ENCODE data around the gene STARD8.

The STARD8 gene

GRCh38 chrX:68669871-68670270 is 22.4 kb downstream of the STARD8 start:
- in situ Hi-C loops (cut with MboI; ENCODE audit: low pct_unique_long_range_greater_than_20kb, low sequenced_read_pairs, unreplicated experiment): no loop called here
- no peak for DNase-seq (ENCODE audit: low spot score)
- TF ChIP-seq CTCF (IDR thresholded peaks at IDR 0.05; ENCODE audit: extremely low read depth, insufficient read depth, missing control alignments): no peak

- DNase-seq (ENCODE audit: low spot score): no peak
- in situ Hi-C loops (cut with MboI; ENCODE audit: low pct_unique_long_range_greater_than_20kb, low sequenced_read_pairs, unreplicated experiment): no loop called here
- no peak for TF ChIP-seq CTCF (IDR thresholded peaks at IDR 0.05; ENCODE audit: extremely low read depth, insufficient read depth, missing control alignments)
These were observed 23.8 kb downstream of the STARD8 start for GRCh38 chrX:68671221-68671620.

- no peak for TF ChIP-seq CTCF (IDR thresholded peaks at IDR 0.05; ENCODE audit: extremely low read depth, insufficient read depth, missing control alignments)
- no peak for DNase-seq (ENCODE audit: low spot score)
- in situ Hi-C loops (cut with MboI; ENCODE audit: low pct_unique_long_range_greater_than_20kb, low sequenced_read_pairs, unreplicated experiment): no loop called here
These were observed 25.3 kb downstream of the STARD8 start for GRCh38 chrX:68672581-68673318.

- no peak for TF ChIP-seq CTCF (IDR thresholded peaks at IDR 0.05; ENCODE audit: extremely low read depth, insufficient read depth, missing control alignments)
- in situ Hi-C loops (cut with MboI; ENCODE audit: low pct_unique_long_range_greater_than_20kb, low sequenced_read_pairs, unreplicated experiment): no loop called here
- no peak for DNase-seq (ENCODE audit: low spot score)
These were observed 28.1 kb downstream of the STARD8 start for GRCh38 chrX:68675571-68675970.

- in situ Hi-C loops (cut with MboI; ENCODE audit: low pct_unique_long_range_greater_than_20kb, low sequenced_read_pairs, unreplicated experiment): no loop called here
- DNase-seq (ENCODE audit: low spot score): no peak
- TF ChIP-seq CTCF (IDR thresholded peaks at IDR 0.05; ENCODE audit: extremely low read depth, insufficient read depth, missing control alignments): no peak
These were observed 28.9 kb downstream of the STARD8 start for GRCh38 chrX:68676335-68676734.

- no peak for DNase-seq (ENCODE audit: low spot score)
- in situ Hi-C loops (cut with MboI; ENCODE audit: low pct_unique_long_range_greater_than_20kb, low sequenced_read_pairs, unreplicated experiment): no loop called here
- TF ChIP-seq CTCF (IDR thresholded peaks at IDR 0.05; ENCODE audit: extremely low read depth, insufficient read depth, missing control alignments): no peak
These were observed 30.5 kb downstream of the STARD8 start for GRCh38 chrX:68677998-68678397.
